HEK293 (cell line): Measurements from ENCODE around the gene COL18A1.

Experiments
- CTCF ChIA-PET: fragments of 350-600 bp; formaldehyde crosslinking; extraction: SDS; loops from one replicate; lab custom pipeline; 2021; ENCODE audit warnings: antibody characterized with exemption; lab: Yijun Ruan, JAX
- POLR2A ChIA-PET: fragments of 300-600 bp; formaldehyde crosslinking; extraction: SDS; loops from one replicate; lab custom pipeline; 2020; ENCODE audit warnings: antibody characterized with exemption, inconsistent platforms; lab: Yijun Ruan, JAX
- H3K27ac ChIP-seq: fragments of 200-500 bp; sonication (Bioruptor generic); 2 replicates; pipeline ENCODE4 v1.5.1; 2014; ENCODE audit warnings: low read depth, low read length, control low read depth, inconsistent platforms; ENCODE audit errors: extremely low read depth
- H3K36me3 ChIP-seq, 2 experiments: fragments of 200-500 bp in 1 of 2; sonication (Bioruptor generic) in 1 of 2; 1 replicate in 1 of 2; 2 replicates in 1 of 2; pipeline ENCODE4 v1.5.1; 2014 to 2017; ENCODE audit warnings: inconsistent platforms in 2 of 2, low read length in 2 of 2; ENCODE audit not compliant: control insufficient read depth in 2 of 2, insufficient read depth in 1 of 2
- H3K4me1 ChIP-seq: fragments of 200-500 bp; sonication (Bioruptor generic); 2 replicates; pipeline ENCODE4 v1.5.1; 2014; ENCODE audit warnings: mild to moderate bottlenecking, low read length, inconsistent platforms; ENCODE audit not compliant: control insufficient read depth, insufficient read depth
- H3K4me3 ChIP-seq: 2 replicates; pipeline ENCODE4 v1.5.1; 2011; ENCODE audit warnings: low read depth, mild to moderate bottlenecking, control low read depth, low read length, moderate library complexity
- H3K9me3 ChIP-seq: fragments of 200-500 bp; sonication (Bioruptor generic); 2 replicates; pipeline ENCODE4 v1.5.1; 2014; ENCODE audit warnings: low read depth, low read length, inconsistent platforms; ENCODE audit not compliant: control insufficient read depth, insufficient read depth
- PRDM1 ChIP-seq: fragments of 450-650 bp; formaldehyde crosslinking; IDR thresholded peaks from 2 replicates; pipeline ENCODE4; 2016; ENCODE audit warnings: missing biosample characterization, missing genetic modification characterization
- ZBTB10 ChIP-seq: fragments of 450-650 bp; formaldehyde crosslinking; IDR thresholded peaks from 2 replicates; pipeline ENCODE4 v1.5.1; 2016; ENCODE audit warnings: missing biosample characterization, missing genetic modification characterization
- ZEB2 ChIP-seq: fragments of 450-650 bp; formaldehyde crosslinking; IDR thresholded peaks from 2 replicates; pipeline ENCODE4 v1.5.1; 2016; ENCODE audit warnings: missing biosample characterization, missing genetic modification characterization
- ZFHX2 ChIP-seq: fragments of 450-650 bp; formaldehyde crosslinking; conservative IDR thresholded peaks from 2 replicates; pipeline ENCODE4 v1.5.1; 2016; ENCODE audit warnings: missing biosample characterization, missing genetic modification characterization
- ZFP41 ChIP-seq: fragments of 450-650 bp; formaldehyde crosslinking; IDR thresholded peaks from 2 replicates; pipeline ENCODE4 v1.5.1; 2016; ENCODE audit warnings: missing biosample characterization, missing genetic modification characterization, borderline replicate concordance
- ZNF148 ChIP-seq: fragments of 450-650 bp; formaldehyde crosslinking; IDR thresholded peaks from 2 replicates; pipeline ENCODE4 v1.5.0; 2017; ENCODE audit warnings: missing biosample characterization, missing genetic modification characterization, borderline replicate concordance
- ZNF175 ChIP-seq: fragments of 450-650 bp; formaldehyde crosslinking; IDR thresholded peaks from 2 replicates; pipeline ENCODE4 v1.5.1; 2016; ENCODE audit warnings: missing biosample characterization, missing genetic modification characterization
- ZNF239 ChIP-seq: fragments of 450-650 bp; formaldehyde crosslinking; IDR thresholded peaks from 2 replicates; pipeline ENCODE4 v1.5.1; 2016; ENCODE audit warnings: missing biosample characterization, missing genetic modification characterization
- ZNF521 ChIP-seq: fragments of 450-650 bp; formaldehyde crosslinking; IDR thresholded peaks from 2 replicates; pipeline ENCODE4 v1.5.1; 2017; ENCODE audit warnings: missing biosample characterization, mild to moderate bottlenecking, missing genetic modification characterization
- ZNF530 ChIP-seq: fragments of 450-650 bp; formaldehyde crosslinking; IDR thresholded peaks from 2 replicates; pipeline ENCODE4 v1.5.1; 2016; ENCODE audit warnings: low read depth, missing biosample characterization, missing genetic modification characterization
- ZNF558 ChIP-seq: fragments of 450-650 bp; formaldehyde crosslinking; IDR thresholded peaks from 2 replicates; pipeline ENCODE4 v1.5.1; 2016; ENCODE audit warnings: missing biosample characterization, missing genetic modification characterization
- ZNF585B ChIP-seq: fragments of 450-650 bp; formaldehyde crosslinking; IDR thresholded peaks from 2 replicates; pipeline ENCODE4 v1.5.1; 2016; ENCODE audit warnings: missing biosample characterization, missing genetic modification characterization
- ZNF629 ChIP-seq: fragments of 450-650 bp; formaldehyde crosslinking; IDR thresholded peaks from 2 replicates; pipeline ENCODE4 v1.5.1; 2017; ENCODE audit warnings: missing biosample characterization, missing genetic modification characterization
- ZNF664 ChIP-seq: fragments of 450-650 bp; formaldehyde crosslinking; IDR thresholded peaks from 2 replicates; pipeline ENCODE4 v1.5.1; 2016; ENCODE audit warnings: missing biosample characterization, missing genetic modification characterization
- ZNF747 ChIP-seq: fragments of 450-650 bp; formaldehyde crosslinking; IDR thresholded peaks from 2 replicates; pipeline ENCODE4 v1.5.1; 2016; ENCODE audit warnings: missing biosample characterization, missing genetic modification characterization
- ZNF791 ChIP-seq: fragments of 450-650 bp; formaldehyde crosslinking; IDR thresholded peaks from 2 replicates; pipeline ENCODE4 v1.5.1; 2016; ENCODE audit warnings: missing biosample characterization, missing genetic modification characterization
- ZSCAN23 ChIP-seq: fragments of 450-650 bp; formaldehyde crosslinking; IDR thresholded peaks from 2 replicates; pipeline ENCODE4 v1.5.1; 2016; ENCODE audit warnings: missing biosample characterization, missing genetic modification characterization
- ZSCAN4 ChIP-seq: fragments of 450-650 bp; formaldehyde crosslinking; IDR thresholded peaks from 2 replicates; pipeline ENCODE4 v1.5.1; 2017; ENCODE audit warnings: missing biosample characterization, missing genetic modification characterization
- TF ChIP-seq, protein P1 (sequence below): fragments of 450-650 bp; formaldehyde crosslinking; IDR thresholded peaks from 2 replicates; pipeline ENCODE4 v1.5.1; 2016; ENCODE audit warnings: missing biosample characterization, missing genetic modification characterization
- TF ChIP-seq, protein P2 (sequence below): fragments of 450-650 bp; formaldehyde crosslinking; IDR thresholded peaks from 2 replicates; pipeline ENCODE4 v1.5.1; 2016; ENCODE audit warnings: missing biosample characterization, missing genetic modification characterization, low read depth

COL18A1 gene

GRCh38 chr21:45475797-45476570 lies 71.0 kb downstream of the COL18A1 start:
- CTCF ChIA-PET: interaction anchor here (0.7 to 2.7 kb wide), 3 partner anchors 12 to 49 kb away, joined by 3 to 8 read pairs (median 3); no protein-coding TSS in a partner anchor

GRCh38 chr21:45476582-45476981 lies 71.6 kb downstream of the COL18A1 start:
- Histone ChIP-seq H3K9me3 (no peaks in the 10 kb centered on the region), H3K4me3 (no peak overlapping the region), H3K36me3 (peaks cover 3 to 56% of the 10 kb centered on the region in 2 experiments; a peak in 2 of 3 replicates), H3K27ac (no peak overlapping the region), H3K4me1 (no peaks in the 10 kb centered on the region)
- ChIA-PET CTCF (interaction anchor here (0.6 to 2.7 kb wide), 4 partner anchors 9 to 288 kb away, joined by 3 to 8 read pairs (median 3); no protein-coding TSS in a partner anchor), POLR2A (no interaction called here)
- TF ChIP-seq ZNF148 (peak; percentile 73; the same call in 1 of the 2 replicates), ZNF521 (peak; percentile 87; the same call in 1 of the 2 replicates), ZNF747 (0 out of 2 replicates have a peak, but pooled peaks have one; percentile 30), ZSCAN4 (tag by site-specific recombination) (peak; percentile 52; the same call in 1 of the 2 replicates), ZFHX2 (no peak), ZNF175 (tag by site-specific recombination) (peak; percentile 44; the same call in 1 of the 2 replicates)

More at GRCh38 chr21:45475797-45476570, 71.0 kb downstream of the COL18A1 start:
- no peaks in the 10 kb centered on the region for H3K9me3 ChIP-seq
- no peak for TF ChIP-seq ZNF629 (tag by site-specific recombination)
- TF ChIP-seq ZNF664: no peak
- no peak for TF ChIP-seq ZFP41 (tag by site-specific recombination)
- no peak for TF ChIP-seq ZNF558 (tag by site-specific recombination)
- no peak for TF ChIP-seq ZEB2 (tag by site-specific recombination)
- no peak for TF ChIP-seq ZNF791
- no peak for TF ChIP-seq ZFHX2
- TF ChIP-seq ZBTB10 (tag by site-specific recombination): no peak
- no peak for TF ChIP-seq ZNF530 (tag by site-specific recombination)
- TF ChIP-seq ZNF239 (tag by site-specific recombination): no peak
- TF ChIP-seq ZNF585B (tag by site-specific recombination): no peak
- TF ChIP-seq, protein P1, sequence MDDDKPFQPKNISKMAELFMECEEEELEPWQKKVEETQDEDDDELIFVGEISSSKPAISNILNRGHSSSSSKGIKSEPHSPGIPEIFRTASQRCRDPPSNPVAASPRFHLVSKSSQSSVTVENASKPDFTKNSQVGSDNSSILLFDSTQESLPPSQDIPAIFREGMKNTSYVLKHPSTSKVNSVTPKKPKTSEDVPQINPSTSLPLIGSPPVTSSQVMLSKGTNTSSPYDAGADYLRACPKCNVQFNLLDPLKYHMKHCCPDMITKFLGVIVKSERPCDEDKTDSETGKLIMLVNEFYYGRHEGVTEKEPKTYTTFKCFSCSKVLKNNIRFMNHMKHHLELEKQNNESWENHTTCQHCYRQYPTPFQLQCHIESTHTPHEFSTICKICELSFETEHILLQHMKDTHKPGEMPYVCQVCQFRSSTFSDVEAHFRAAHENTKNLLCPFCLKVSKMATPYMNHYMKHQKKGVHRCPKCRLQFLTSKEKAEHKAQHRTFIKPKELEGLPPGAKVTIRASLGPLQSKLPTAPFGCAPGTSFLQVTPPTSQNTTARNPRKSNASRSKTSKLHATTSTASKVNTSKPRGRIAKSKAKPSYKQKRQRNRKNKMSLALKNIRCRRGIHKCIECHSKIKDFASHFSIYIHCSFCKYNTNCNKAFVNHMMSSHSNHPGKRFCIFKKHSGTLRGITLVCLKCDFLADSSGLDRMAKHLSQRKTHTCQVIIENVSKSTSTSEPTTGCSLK: no peak
- TF ChIP-seq PRDM1: no peak
- TF ChIP-seq, protein P2, sequence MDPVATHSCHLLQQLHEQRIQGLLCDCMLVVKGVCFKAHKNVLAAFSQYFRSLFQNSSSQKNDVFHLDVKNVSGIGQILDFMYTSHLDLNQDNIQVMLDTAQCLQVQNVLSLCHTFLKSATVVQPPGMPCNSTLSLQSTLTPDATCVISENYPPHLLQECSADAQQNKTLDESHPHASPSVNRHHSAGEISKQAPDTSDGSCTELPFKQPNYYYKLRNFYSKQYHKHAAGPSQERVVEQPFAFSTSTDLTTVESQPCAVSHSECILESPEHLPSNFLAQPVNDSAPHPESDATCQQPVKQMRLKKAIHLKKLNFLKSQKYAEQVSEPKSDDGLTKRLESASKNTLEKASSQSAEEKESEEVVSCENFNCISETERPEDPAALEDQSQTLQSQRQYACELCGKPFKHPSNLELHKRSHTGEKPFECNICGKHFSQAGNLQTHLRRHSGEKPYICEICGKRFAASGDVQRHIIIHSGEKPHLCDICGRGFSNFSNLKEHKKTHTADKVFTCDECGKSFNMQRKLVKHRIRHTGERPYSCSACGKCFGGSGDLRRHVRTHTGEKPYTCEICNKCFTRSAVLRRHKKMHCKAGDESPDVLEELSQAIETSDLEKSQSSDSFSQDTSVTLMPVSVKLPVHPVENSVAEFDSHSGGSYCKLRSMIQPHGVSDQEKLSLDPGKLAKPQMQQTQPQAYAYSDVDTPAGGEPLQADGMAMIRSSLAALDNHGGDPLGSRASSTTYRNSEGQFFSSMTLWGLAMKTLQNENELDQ (tag by site-specific recombination): no peak
- TF ChIP-seq ZSCAN23: no peak
- H3K27ac ChIP-seq: no peak overlapping the region
- POLR2A ChIA-PET: no interaction called here
- H3K4me1 ChIP-seq: no peaks in the 10 kb centered on the region
- no peak overlapping the region for H3K4me3 ChIP-seq
- H3K36me3 ChIP-seq: peaks cover 3 to 50% of the 10 kb centered on the region in 2 experiments; a peak in 2 of 3 replicates
